Muscle layer of colon (tissue), 2 donors: ENCODE data around the gene SRSF8.
A peak's percentile ranks its signal among the peaks of the same experiment; 100 is the strongest.

Source experiments
- H3K27ac ChIP-seq: one replicate; pipeline ENCODE4 v1.7.0; 2013; ENCODE audit warnings: low read depth, mild to moderate bottlenecking, low read length, moderate library complexity
- H3K27me3 ChIP-seq, 2 donors: one replicate each; pipeline ENCODE4 v1.7.0; 2013; ENCODE audit warnings: low read length in 2 of 2, mild to moderate bottlenecking in 2 of 2; ENCODE audit not compliant: insufficient read depth in 2 of 2, control insufficient read depth in 1 of 2
- H3K36me3 ChIP-seq: one replicate; pipeline ENCODE4 v1.7.0; 2013; ENCODE audit warnings: mild to moderate bottlenecking, low read length; ENCODE audit not compliant: insufficient read depth
- H3K4me1 ChIP-seq: one replicate; pipeline ENCODE4 v1.7.0; 2013; ENCODE audit warnings: mild to moderate bottlenecking, low read length; ENCODE audit not compliant: insufficient read depth
- H3K4me3 ChIP-seq, 2 donors: one replicate each; pipeline ENCODE4 v1.7.0; 2013; ENCODE audit warnings: low read length in 2 of 2, low read depth in 1 of 2, mild to moderate bottlenecking in 1 of 2, moderate library complexity in 1 of 2
- H3K9ac ChIP-seq: one replicate; pipeline ENCODE4 v1.7.0; 2013; ENCODE audit warnings: low read length
- H3K9me3 ChIP-seq: one replicate; pipeline ENCODE4 v1.7.0; 2013; ENCODE audit warnings: mild to moderate bottlenecking, low read length
- donor health status: abdominal sarcoma.
- donor health status: Adenocarcinoma of cecum.

The SRSF8 gene

GRCh38 chr11:95086151-95086550 is 19.4 kb downstream of the SRSF8 start:
- H3K27me3 ChIP-seq = no peaks in the 10 kb centered on the region
- no peaks in the 10 kb centered on the region for H3K36me3 ChIP-seq
- H3K9ac ChIP-seq = no peak overlapping the region
- H3K4me1 ChIP-seq = peaks cover 14% of the 10 kb centered on the region
- H3K27ac ChIP-seq = no peak overlapping the region
- no peaks in the 10 kb centered on the region for H3K9me3 ChIP-seq
- no peak overlapping the region for H3K4me3 ChIP-seq

GRCh38 chr11:95086836-95087570 is 20.3 kb downstream of the SRSF8 start:
- Histone ChIP-seq H3K9me3 (no peaks in the 10 kb centered on the region), H3K4me3 (no peak overlapping the region), H3K27ac (no peak overlapping the region), H3K36me3 (no peaks in the 10 kb centered on the region), H3K9ac (no peak overlapping the region), H3K4me1 (peaks cover 22% of the 10 kb centered on the region), H3K27me3 (no peaks in the 10 kb centered on the region)

- H3K27ac ChIP-seq = peak overlapping the region; percentile 78
- H3K4me1 ChIP-seq = peaks cover 24% of the 10 kb centered on the region
- H3K9ac ChIP-seq = peak overlapping the region; percentile 19
- H3K4me3 ChIP-seq = peak overlapping the region; percentile 64 to 80
- H3K9me3 ChIP-seq = no peaks in the 10 kb centered on the region
- H3K36me3 ChIP-seq = no peaks in the 10 kb centered on the region
- no peaks in the 10 kb centered on the region for H3K27me3 ChIP-seq
Measured at GRCh38 chr11:95088946-95089619, 22.4 kb downstream of the SRSF8 start.

- Histone ChIP-seq H3K9ac (peak within 1 kb of the TSS; percentile 22), H3K27me3 (no peaks in the 10 kb centered on the region), H3K27ac (peak within 1 kb of the TSS; percentile 78), H3K4me3 (peak within 1 kb of the TSS; percentile 64 to 80), H3K4me1 (peaks cover 24% of the 10 kb centered on the region), H3K36me3 (no peaks in the 10 kb centered on the region), H3K9me3 (no peaks in the 10 kb centered on the region)
Measured at GRCh38 chr11:95089620-95090542, 23.2 kb downstream of the SRSF8 start, which contains the start of gene ENDOD1. Gene ENDOD1 (plus strand): TSS chr11:95089846. CDS start chr11:95089928, 82 bp downstream.

- H3K9ac ChIP-seq = no peak overlapping the region
- no peak overlapping the region for H3K27ac ChIP-seq
- H3K4me1 ChIP-seq = peaks cover 24% of the 10 kb centered on the region
Measured at GRCh38 chr11:95091663-95092180, 25.0 kb downstream of the SRSF8 start.

GRCh38 chr11:95092549-95093324 is 26.0 kb downstream of the SRSF8 start:
- peaks cover 24% of the 10 kb centered on the region for H3K4me1 ChIP-seq
- H3K36me3 ChIP-seq = no peaks in the 10 kb centered on the region
- no peak overlapping the region for H3K9ac ChIP-seq

More at GRCh38 chr11:95091663-95092180, 25.0 kb downstream of the SRSF8 start:
- H3K36me3 ChIP-seq = no peaks in the 10 kb centered on the region
- H3K9me3 ChIP-seq = no peaks in the 10 kb centered on the region
- H3K4me3 ChIP-seq = peak overlapping the region in 1 of 2 donors; percentile 16
- no peaks in the 10 kb centered on the region for H3K27me3 ChIP-seq

GRCh38 chr11:95093548-95093947 is 26.8 kb downstream of the SRSF8 start:
- H3K4me1 ChIP-seq = peaks cover 24% of the 10 kb centered on the region
- H3K27ac ChIP-seq = no peak overlapping the region
- H3K9ac ChIP-seq = no peak overlapping the region

More at GRCh38 chr11:95092549-95093324, 26.0 kb downstream of the SRSF8 start:
- Histone ChIP-seq H3K27ac (no peak overlapping the region), H3K4me3 (no peak overlapping the region), H3K27me3 (no peaks in the 10 kb centered on the region), H3K9me3 (no peaks in the 10 kb centered on the region)

GRCh38 chr11:95095858-95096587 is 29.3 kb downstream of the SRSF8 start:
- Histone ChIP-seq H3K9me3 (no peaks in the 10 kb centered on the region), H3K9ac (no peak overlapping the region), H3K27ac (no peak overlapping the region), H3K36me3 (no peaks in the 10 kb centered on the region), H3K27me3 (no peaks in the 10 kb centered on the region), H3K4me3 (no peak overlapping the region), H3K4me1 (peaks cover 11% of the 10 kb centered on the region)

More at GRCh38 chr11:95093548-95093947, 26.8 kb downstream of the SRSF8 start:
- Histone ChIP-seq H3K4me3 (no peak overlapping the region), H3K27me3 (no peaks in the 10 kb centered on the region), H3K9me3 (no peaks in the 10 kb centered on the region), H3K36me3 (no peaks in the 10 kb centered on the region)

- Histone ChIP-seq H3K27ac (no peak overlapping the region), H3K9ac (no peak overlapping the region), H3K36me3 (no peaks in the 10 kb centered on the region), H3K4me3 (no peak overlapping the region), H3K27me3 (no peaks in the 10 kb centered on the region), H3K9me3 (no peaks in the 10 kb centered on the region), H3K4me1 (no peaks in the 10 kb centered on the region)
Measured at GRCh38 chr11:95097209-95097608, 30.5 kb downstream of the SRSF8 start.

- Histone ChIP-seq H3K9ac (no peak overlapping the region), H3K27me3 (no peaks in the 10 kb centered on the region), H3K9me3 (no peaks in the 10 kb centered on the region), H3K27ac (no peak overlapping the region), H3K36me3 (no peaks in the 10 kb centered on the region), H3K4me3 (no peak overlapping the region), H3K4me1 (no peaks in the 10 kb centered on the region)
Measured at GRCh38 chr11:95098826-95099225, 32.1 kb downstream of the SRSF8 start.
